Pancreas (tissue), 10 donors: ENCODE results near the gene PINK1. TPM values are rescaled to one million over a fixed set of nuclear protein-coding genes. Genes with fewer than 3 reads are reported as not detected.

ENCODE experiments used
- ATAC-seq, 4 donors: fragments of 200-7000 bp; cut with Tn5 transposase; one replicate each; pipeline versions ENCODE4 v1.8.0 to v1.9.1; 2020; ENCODE audit warnings: mild to moderate bottlenecking in 4 of 4, moderate library complexity in 4 of 4
- DNase-seq, 6 donors: peaks; one replicate each; pipeline ENCODE4 v3.0.0-alpha.2; 2020
- FAIRE-seq: peaks from 2 replicates; lab custom pipeline; 2012; peaks lifted over from hg19 to GRCh38; lab: Jason Lieb, UNC
- H3K27ac ChIP-seq, 4 donors: fragments of 200-600 bp; sonication (generic); 1 replicate in 3 of 4; 2 replicates in 1 of 4; pipeline versions ENCODE4 v1.5.0 to v1.8.0; 2020
- H3K27me3 ChIP-seq, 4 donors: fragments of 200-600 bp; one replicate each; pipeline ENCODE4 v1.8.0; 2021
- H3K36me3 ChIP-seq, 3 donors: fragments of 200-600 bp; sonication (generic) in 1 of 3; one replicate each; pipeline versions ENCODE4 v1.5.0 to v1.8.0; 2020 to 2021
- H3K4me1 ChIP-seq, 3 donors: fragments of 200-600 bp; one replicate each; pipeline ENCODE4 v1.8.0; 2021
- H3K4me3 ChIP-seq, 4 donors: fragments of 200-600 bp; sonication (generic) in 2 of 4; one replicate each; pipeline versions ENCODE4 v1.5.0 to v1.8.0; 2020 to 2021
- H3K9me3 ChIP-seq, 4 donors: fragments of 200-600 bp; one replicate each; pipeline ENCODE4 v1.8.0; 2021
- WGBS, 2 donors: extraction: QIAGEN DNeasy Blood & Tissue Kit; methylation state at CpG; one replicate each; pipeline ENCODE4 v1.1.7; 2013; 5-methylcytosine and 5-hydroxymethylcytosine counted together
- intact Hi-C, 3 donors: fragments of 100-400 bp; cut with DNase I; formaldehyde crosslinking; loops; one replicate each; pipeline versions ENCODE4 v1.11.1 to v1.14.2; 2022
- polyA plus RNA-seq, 2 donors: library from polyadenylated mRNA; stranded (reverse); fragments of 200-250 nt; gene quantifications; one replicate each; pipeline ENCODE4 v1.2.3, GENCODE V29; 2013
- total RNA-seq, 6 donors: library from RNA; stranded (reverse); fragmentation: NEBNext Ultra II Directional in 4 of 6; extraction: Animal tissue kit (Norgen Biotek cat#: 25700) in 4 of 6; gene quantifications; one replicate each; pipeline versions ENCODE4 v1.2.1 to v1.2.4, GENCODE V29; 2021 to 2023
- TF ChIP-seq, protein P1 (sequence below), 4 donors: fragments of 200-600 bp; sonication (generic) in 3 of 4; IDR thresholded peaks; one replicate each; pipeline versions ENCODE4 v1.5.0 to v1.8.0; 2021; ENCODE audit warnings: antibody characterized with exemption in 4 of 4
- donor health status: healthy with polysubstance abuse.
- donor health status: DM: no; HTN: no; CAD: no; lungs with moderate emphysema.
- donor health status: DM: no; HTN: no; CAD: no.
- donor health status: control.
- donor health status: control.
- donor health status: Bipolar disorder and iron deficiency.
- donor health status: DM: yes; HTN: yes; CAD: no.
- donor health status: DM: no; HTN: no; CAD: no.
- donor health status: DM: no; HTN: no; CAD: no.
- donor health status: DM: yes; HTN: yes; CAD: no.

PINK1 gene
- total and polyA plus RNA-seq, 8 donors, result 15.6 to 38.0 (median 29.0) TPM

- Histone ChIP-seq H3K36me3 (no peaks in the 10 kb centered on the region), H3K4me3 (no peak overlapping the region), H3K9me3 (no peaks in the 10 kb centered on the region), H3K4me1 (no peaks in the 10 kb centered on the region), H3K27me3 (peaks cover 0 to 4% (median 0%) of the 10 kb centered on the region in 4 donors), H3K27ac (no peak overlapping the region)
- FAIRE-seq (no peak), ATAC-seq (no peak), DNase-seq (no peak)
- 71 to 82% methylated on average over 12 to 14 of the region's 14 CpGs for WGBS, 2 donors
- intact Hi-C loops, result no loop called here
- TF ChIP-seq, protein P1, sequence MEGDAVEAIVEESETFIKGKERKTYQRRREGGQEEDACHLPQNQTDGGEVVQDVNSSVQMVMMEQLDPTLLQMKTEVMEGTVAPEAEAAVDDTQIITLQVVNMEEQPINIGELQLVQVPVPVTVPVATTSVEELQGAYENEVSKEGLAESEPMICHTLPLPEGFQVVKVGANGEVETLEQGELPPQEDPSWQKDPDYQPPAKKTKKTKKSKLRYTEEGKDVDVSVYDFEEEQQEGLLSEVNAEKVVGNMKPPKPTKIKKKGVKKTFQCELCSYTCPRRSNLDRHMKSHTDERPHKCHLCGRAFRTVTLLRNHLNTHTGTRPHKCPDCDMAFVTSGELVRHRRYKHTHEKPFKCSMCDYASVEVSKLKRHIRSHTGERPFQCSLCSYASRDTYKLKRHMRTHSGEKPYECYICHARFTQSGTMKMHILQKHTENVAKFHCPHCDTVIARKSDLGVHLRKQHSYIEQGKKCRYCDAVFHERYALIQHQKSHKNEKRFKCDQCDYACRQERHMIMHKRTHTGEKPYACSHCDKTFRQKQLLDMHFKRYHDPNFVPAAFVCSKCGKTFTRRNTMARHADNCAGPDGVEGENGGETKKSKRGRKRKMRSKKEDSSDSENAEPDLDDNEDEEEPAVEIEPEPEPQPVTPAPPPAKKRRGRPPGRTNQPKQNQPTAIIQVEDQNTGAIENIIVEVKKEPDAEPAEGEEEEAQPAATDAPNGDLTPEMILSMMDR (IDR thresholded peaks at IDR 0.05), result no peak
Observed at GRCh38 chr1:20594746-20595145, 38.5 kb upstream of the PINK1 start.

GRCh38 chr1:20596106-20596505, 37.2 kb upstream of the PINK1 start:
- Histone ChIP-seq H3K4me3 (no peak overlapping the region), H3K4me1 (no peaks in the 10 kb centered on the region), H3K36me3 (no peaks in the 10 kb centered on the region), H3K9me3 (no peaks in the 10 kb centered on the region), H3K27me3 (peaks cover 0 to 4% (median 0%) of the 10 kb centered on the region in 4 donors), H3K27ac (no peak overlapping the region)
- no peak for ATAC-seq
- DNase-seq, result no peak
- no peak for FAIRE-seq
- TF ChIP-seq, protein P1 (IDR thresholded peaks at IDR 0.05), result no peak
- intact Hi-C loops, result no loop called here
- WGBS, 2 donors, result 41 to 45% methylated on average over 6 of the region's 6 CpGs

DNA sequence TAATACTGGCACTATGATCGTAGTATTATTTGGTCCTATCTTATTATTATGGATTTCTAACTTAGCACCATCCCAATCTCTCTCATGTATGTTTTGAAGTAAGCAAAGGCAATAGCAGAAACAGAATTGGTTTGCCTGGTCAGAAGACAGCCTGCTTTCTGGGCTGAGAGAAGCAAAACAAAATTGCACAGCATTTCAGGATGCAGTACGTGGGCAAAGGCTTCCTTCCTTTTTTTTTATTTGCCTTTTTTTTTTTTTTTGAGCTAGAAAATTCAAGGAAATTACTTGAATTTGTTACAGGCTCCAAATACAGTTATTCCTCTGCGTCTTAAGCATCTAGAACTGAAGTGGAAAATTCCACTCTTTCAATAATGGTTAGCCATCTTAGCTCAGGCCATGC, 35.6 kb upstream of the PINK1 start:
- no peaks in the 10 kb centered on the region for H3K9me3 ChIP-seq
- ATAC-seq, result peak in 1 of 4 donors; percentile 24
- H3K4me1 ChIP-seq, result no peaks in the 10 kb centered on the region
- no peak overlapping the region for H3K4me3 ChIP-seq
- TF ChIP-seq, protein P1 (IDR thresholded peaks at IDR 0.05), result no peak
- no peaks in the 10 kb centered on the region for H3K36me3 ChIP-seq
- 76 to 90% methylated on average over 3 of the region's 3 CpGs for WGBS, 2 donors
- no peaks in the 10 kb centered on the region for H3K27me3 ChIP-seq
- intact Hi-C loops, result no loop called here
- FAIRE-seq, result no peak
- no peak for DNase-seq
- H3K27ac ChIP-seq, result no peak overlapping the region

- DNase-seq (no peak), FAIRE-seq (no peak), ATAC-seq (no peak)
- H3K36me3 ChIP-seq, result no peaks in the 10 kb centered on the region
- H3K4me1 ChIP-seq, result no peaks in the 10 kb centered on the region
- 74 to 84% methylated on average over 5 of the region's 5 CpGs for WGBS, 2 donors
- intact Hi-C loops, result no loop called here
- no peak overlapping the region for H3K27ac ChIP-seq
- no peaks in the 10 kb centered on the region for H3K27me3 ChIP-seq
- H3K9me3 ChIP-seq, result no peaks in the 10 kb centered on the region
- TF ChIP-seq, protein P1 (IDR thresholded peaks at IDR 0.05), result no peak
- no peak overlapping the region for H3K4me3 ChIP-seq
Observed at GRCh38 chr1:20600156-20600555, 33.1 kb upstream of the PINK1 start.

- WGBS, 2 donors, result 35 to 43% methylated on average over 5 of the region's 5 CpGs
- ATAC-seq, result no peak
Observed at GRCh38 chr1:20601129-20601825, 32.0 kb upstream of the PINK1 start.

More at GRCh38 chr1:20601129-20601825, 32.0 kb upstream of the PINK1 start:
- FAIRE-seq (no peak), DNase-seq (no peak)
- H3K27ac ChIP-seq, result no peak overlapping the region
- no peaks in the 10 kb centered on the region for H3K4me1 ChIP-seq
- TF ChIP-seq, protein P1 (IDR thresholded peaks at IDR 0.05), result no peak
- H3K4me3 ChIP-seq, result no peak overlapping the region
- intact Hi-C loops, result no loop called here
- no peaks in the 10 kb centered on the region for H3K27me3 ChIP-seq
- no peaks in the 10 kb centered on the region for H3K36me3 ChIP-seq
- H3K9me3 ChIP-seq, result no peaks in the 10 kb centered on the region
